Subcutaneous adipose tissue (tissue), 4 donors: ENCODE measurements around the gene CCL22. TPM values are rescaled to one million over a fixed set of nuclear protein-coding genes. Genes with fewer than 3 reads are reported as not detected.

Experiments
- total RNA-seq, 4 donors: library from RNA; depleted of rRNA; stranded (reverse); fragments of >200 nt; gene quantifications; one replicate each; pipeline ENCODE4 v1.1.0, GENCODE V29; 2016
- TF ChIP-seq, protein P1 (sequence below): fragments of 450-650 bp; IDR thresholded peaks from one replicate; pipeline ENCODE4 v1.5.1; 2016; ENCODE audit warnings: low read depth, mild to moderate bottlenecking, control low read depth, antibody characterized with exemption, moderate library complexity

Gene CCL22, protein sequence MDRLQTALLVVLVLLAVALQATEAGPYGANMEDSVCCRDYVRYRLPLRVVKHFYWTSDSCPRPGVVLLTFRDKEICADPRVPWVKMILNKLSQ
- 1 to 10 TPM in 1 of 4 donors, under 1 TPM in 1, not detected in 2; 0.33 to 3.9 TPM for total RNA-seq

DNA sequence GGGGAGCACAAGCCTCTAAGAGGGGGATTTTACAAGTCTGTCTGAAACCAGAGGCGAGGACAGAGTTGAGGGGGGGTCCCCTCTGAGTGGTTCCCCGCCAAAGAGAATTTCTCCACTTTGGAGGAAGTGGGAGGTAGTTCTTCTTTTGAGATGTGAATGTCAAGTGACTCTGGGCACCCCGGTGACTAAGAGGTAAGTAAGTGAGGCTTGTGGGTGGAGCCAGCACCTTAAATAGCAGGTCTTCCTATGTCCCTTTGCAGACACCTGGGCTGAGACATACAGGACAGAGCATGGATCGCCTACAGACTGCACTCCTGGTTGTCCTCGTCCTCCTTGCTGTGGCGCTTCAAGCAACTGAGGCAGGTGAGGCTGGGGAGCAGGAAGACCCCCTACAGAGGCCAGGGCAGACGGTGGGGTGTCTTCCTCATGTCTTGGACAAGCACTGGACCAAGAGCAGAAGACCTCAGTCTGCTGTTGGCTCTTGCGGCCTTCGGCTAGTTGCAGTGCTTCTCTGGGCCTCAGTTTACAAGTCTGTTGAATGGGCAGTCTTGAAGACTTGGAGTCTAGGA lies at the start of gene CCL22:
Gene CCL22, plus strand, starts transcription at position 257 of the 569 bp plus-strand sequence. Its CDS starts 34 bp downstream, at position 291.
- TF ChIP-seq, protein P1, sequence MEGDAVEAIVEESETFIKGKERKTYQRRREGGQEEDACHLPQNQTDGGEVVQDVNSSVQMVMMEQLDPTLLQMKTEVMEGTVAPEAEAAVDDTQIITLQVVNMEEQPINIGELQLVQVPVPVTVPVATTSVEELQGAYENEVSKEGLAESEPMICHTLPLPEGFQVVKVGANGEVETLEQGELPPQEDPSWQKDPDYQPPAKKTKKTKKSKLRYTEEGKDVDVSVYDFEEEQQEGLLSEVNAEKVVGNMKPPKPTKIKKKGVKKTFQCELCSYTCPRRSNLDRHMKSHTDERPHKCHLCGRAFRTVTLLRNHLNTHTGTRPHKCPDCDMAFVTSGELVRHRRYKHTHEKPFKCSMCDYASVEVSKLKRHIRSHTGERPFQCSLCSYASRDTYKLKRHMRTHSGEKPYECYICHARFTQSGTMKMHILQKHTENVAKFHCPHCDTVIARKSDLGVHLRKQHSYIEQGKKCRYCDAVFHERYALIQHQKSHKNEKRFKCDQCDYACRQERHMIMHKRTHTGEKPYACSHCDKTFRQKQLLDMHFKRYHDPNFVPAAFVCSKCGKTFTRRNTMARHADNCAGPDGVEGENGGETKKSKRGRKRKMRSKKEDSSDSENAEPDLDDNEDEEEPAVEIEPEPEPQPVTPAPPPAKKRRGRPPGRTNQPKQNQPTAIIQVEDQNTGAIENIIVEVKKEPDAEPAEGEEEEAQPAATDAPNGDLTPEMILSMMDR = no peak

DNA sequence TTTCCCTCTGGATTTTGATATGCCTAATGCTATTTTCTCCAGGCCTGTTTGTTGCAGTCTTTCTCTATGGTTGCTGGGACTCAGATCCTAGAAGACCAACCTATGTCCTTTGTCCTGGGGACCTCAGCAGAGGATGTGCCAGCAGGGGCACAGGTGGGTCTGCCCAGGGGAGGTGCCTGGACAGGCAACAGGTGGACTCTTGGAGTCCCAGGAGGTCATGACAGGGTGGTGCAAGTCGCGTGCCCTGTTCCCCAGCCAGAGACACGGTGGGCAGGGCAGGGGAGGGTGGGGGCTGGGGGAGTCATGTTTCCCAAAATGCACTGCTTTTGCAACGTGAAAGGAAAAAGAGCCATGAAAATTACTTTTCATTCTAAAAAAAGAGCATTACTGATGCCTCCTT lies 47.8 kb upstream of the CCL22 start:
- TF ChIP-seq, protein P1 = no peak

DNA sequence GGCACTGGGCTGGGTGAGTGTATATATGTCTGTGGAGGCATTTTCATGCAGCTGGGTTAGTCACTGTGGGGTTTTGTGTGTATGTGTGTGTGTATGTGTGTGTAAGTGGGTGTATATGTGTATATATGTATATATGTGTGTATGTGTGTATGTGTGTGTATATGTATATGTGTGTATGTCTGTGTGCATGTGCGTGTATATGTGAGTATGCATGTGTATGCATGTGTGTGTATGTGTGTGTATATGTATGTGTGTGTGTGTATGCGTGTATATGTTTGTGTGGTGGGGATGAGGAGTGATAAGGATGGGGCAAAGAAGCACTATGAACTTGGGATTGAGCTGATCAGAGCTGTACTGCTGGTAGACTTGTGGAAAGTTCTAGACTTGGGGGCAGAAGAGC lies 45.1 kb upstream of the CCL22 start:
- TF ChIP-seq, protein P1 = no peak

DNA sequence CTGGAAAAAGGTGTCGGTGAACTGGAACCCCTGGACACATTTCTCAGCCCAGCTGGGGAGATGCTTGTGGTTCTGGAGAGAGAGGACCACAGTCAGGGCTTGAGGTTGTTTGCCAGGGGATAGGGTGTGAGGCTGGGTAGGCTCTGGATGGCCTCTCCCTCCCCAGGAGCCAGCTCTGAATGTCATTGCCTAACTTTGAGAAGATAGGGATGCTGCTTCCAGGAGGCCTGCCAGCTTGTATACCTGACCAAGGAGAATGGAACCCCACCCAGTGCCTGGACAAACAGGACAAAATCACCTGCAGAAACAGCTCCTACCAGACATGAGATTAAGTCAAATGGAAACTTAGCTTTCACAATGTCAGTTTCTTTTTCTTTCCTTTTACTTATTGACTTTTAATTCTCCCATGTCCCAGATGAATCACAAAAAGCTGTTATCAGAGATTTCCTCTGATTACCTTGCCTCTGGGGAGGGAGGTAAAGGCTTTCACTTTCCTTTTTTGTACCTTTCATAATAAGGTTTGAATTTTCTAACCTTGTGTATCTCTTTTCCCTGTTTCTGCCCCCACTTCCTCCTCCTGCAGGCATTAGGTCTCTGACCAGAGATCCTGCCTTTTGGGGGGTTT lies 44.3 kb upstream of the CCL22 start:
- TF ChIP-seq, protein P1 = no peak

DNA sequence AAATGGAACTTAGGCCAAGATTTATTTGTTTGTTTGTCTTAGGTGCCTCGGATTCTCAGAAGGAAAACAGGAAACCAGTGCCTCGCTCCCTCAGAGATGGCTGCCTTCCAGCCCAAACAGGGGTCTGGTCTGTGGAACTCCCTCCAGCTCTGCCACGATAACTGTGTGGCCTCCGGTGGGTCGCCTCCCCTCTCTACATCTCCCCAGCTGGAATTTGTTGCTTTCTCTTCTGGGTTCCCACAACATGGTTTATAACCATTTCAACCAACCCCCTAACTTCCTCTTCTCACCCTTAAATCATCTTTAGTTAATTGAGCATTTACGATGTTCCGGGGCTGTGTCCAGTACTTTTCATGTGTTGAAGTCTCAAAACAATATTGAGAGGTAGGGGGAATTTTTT lies 43.2 kb upstream of the CCL22 start:
- TF ChIP-seq, protein P1 = no peak

DNA sequence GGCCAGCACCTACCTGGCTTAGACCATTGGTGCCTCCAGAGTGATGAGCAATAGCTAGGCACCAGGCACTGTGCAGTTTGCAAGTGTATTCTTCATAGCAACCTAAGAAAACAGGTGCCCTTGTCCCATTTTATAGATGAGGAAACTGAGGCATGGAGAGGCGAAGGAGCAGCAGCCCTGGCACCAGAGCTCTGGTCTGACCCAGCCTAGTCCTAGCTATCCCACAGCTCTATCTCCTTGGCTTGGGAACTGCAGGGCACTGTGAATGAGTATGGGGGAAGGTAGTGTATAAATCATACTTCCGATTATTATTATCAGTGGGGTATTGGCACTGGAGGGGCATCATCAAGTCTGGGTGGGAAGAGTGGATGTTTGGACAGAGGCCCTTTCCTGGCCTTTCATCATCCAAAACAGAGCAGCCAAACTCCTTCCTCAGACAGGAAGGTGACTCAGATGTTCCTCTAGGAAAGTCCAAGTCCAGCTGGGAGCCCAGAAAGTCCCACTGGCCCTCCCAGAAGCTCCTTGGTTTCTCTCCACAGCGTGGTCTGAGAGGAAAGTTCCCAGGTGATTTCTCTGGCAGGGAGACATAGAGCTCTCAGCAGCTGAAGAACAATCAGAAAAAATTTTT lies 42.1 kb upstream of the CCL22 start:
- TF ChIP-seq, protein P1 = no peak

DNA sequence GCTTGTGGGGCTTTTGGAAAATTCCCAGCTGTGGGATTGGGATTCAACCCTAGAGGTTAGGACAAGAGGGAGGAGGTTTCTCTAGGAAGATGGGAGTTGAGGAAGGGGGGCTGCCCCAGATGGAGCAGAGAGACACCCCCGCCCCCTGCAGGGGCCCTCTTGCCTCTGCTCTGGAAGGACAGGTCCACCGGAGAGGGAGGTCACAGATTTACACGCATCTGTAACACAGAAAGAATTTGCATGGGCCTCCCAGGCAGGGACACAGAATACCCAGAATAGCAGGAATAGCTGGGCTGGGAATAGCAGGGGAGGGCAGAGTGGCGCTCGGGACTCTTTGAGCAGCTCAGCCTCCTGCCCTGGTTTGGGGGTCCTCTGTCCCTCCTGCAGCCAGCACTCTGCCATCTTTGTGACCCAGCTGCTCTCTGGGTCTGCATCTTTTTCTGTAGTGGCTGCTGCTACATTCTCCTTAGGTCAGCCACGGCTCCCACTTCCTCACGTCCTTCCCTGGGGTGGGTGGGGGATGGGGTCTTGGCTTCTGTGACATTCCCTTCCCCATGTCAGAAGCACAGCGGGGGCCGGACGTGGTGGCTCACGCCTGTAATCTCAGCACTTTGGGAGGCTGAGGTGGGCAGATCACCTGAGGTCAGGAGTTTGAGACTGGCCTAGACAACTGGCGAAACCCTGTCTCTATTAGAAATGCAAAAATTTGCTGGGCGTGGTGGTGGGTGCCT lies 40.2 kb upstream of the CCL22 start:
- TF ChIP-seq, protein P1 = no peak
